SK-N-SH treated with all-trans-retinoic acid at 6 μM for 48 hours (cell line): ENCODE data around the gene TBC1D16.

Experiments used
- ATAC-seq: fragments of 200-7000 bp; cut with Tn5 transposase; 3 replicates; pipeline ENCODE4 v1.9.1; 2020; ENCODE audit warnings: mild to moderate bottlenecking, moderate library complexity
- ARNTL ChIP-seq: fragments of 450-650 bp; formaldehyde crosslinking; IDR thresholded peaks from 2 replicates; pipeline ENCODE4 v1.5.0; 2020; ENCODE audit warnings: low read depth, mild to moderate bottlenecking, moderate library complexity, borderline replicate concordance
- BACH2 ChIP-seq: fragments of 250-450 bp; sonication (Bioruptor Pico); IDR thresholded peaks from 2 replicates; pipeline ENCODE4 v1.9.0; 2021; ENCODE audit warnings: mild to moderate bottlenecking, borderline replicate concordance
- CSDC2 ChIP-seq: fragments of 250-450 bp; sonication (Bioruptor Pico); IDR thresholded peaks from 2 replicates; pipeline ENCODE4 v1.5.0; 2020; ENCODE audit warnings: mild to moderate bottlenecking, moderate library complexity
- CSRNP3 ChIP-seq: fragments of 250-450 bp; sonication (Bioruptor Pico); IDR thresholded peaks from 2 replicates; pipeline ENCODE4 v1.5.1; 2021; ENCODE audit warnings: mild to moderate bottlenecking, moderate library complexity
- ESRRG ChIP-seq: fragments of 250-450 bp; sonication (Bioruptor Pico); IDR thresholded peaks from 2 replicates; pipeline ENCODE4 v1.6.1; 2021; ENCODE audit warnings: mild to moderate bottlenecking
- GLIS3 ChIP-seq: fragments of 250-450 bp; sonication (Bioruptor Pico); IDR thresholded peaks from 2 replicates; pipeline ENCODE4 v1.5.0; 2020; ENCODE audit warnings: mild to moderate bottlenecking, moderate library complexity
- ISL1 ChIP-seq: fragments of 250-450 bp; sonication (Bioruptor Pico); IDR thresholded peaks from 2 replicates; pipeline ENCODE4 v2.1.2; 2022; ENCODE audit warnings: mild to moderate bottlenecking, moderate library complexity
- OSR1 ChIP-seq: fragments of 250-450 bp; sonication (Bioruptor Pico); IDR thresholded peaks from 2 replicates; pipeline ENCODE4 v1.8.0; 2022; ENCODE audit warnings: moderate library complexity, mild to moderate bottlenecking, inconsistent platforms
- PPARA ChIP-seq: fragments of 250-450 bp; sonication (Bioruptor Pico); IDR thresholded peaks from 2 replicates; pipeline ENCODE4 v1.5.0; 2020; ENCODE audit warnings: mild to moderate bottlenecking, borderline replicate concordance
- RARB ChIP-seq: fragments of 250-450 bp; sonication (Bioruptor Pico); IDR thresholded peaks from 2 replicates; pipeline ENCODE4 v1.8.0; 2021; ENCODE audit warnings: mild to moderate bottlenecking, moderate library complexity
- SNAI2 ChIP-seq: fragments of 250-450 bp; sonication (Bioruptor Pico); IDR thresholded peaks from 2 replicates; pipeline ENCODE4 v1.5.0; 2020; ENCODE audit warnings: mild to moderate bottlenecking, moderate library complexity
- TOX ChIP-seq: fragments of 250-450 bp; sonication (Bioruptor Pico); IDR thresholded peaks from 2 replicates; pipeline ENCODE4 v1.8.0; 2021; ENCODE audit warnings: mild to moderate bottlenecking, moderate library complexity, borderline replicate concordance
- ZFP3 ChIP-seq: fragments of 250-450 bp; sonication (Bioruptor Pico); IDR thresholded peaks from 2 replicates; pipeline ENCODE4 v1.5.0; 2020; ENCODE audit warnings: mild to moderate bottlenecking, moderate library complexity
- ZFP30 ChIP-seq: fragments of 450-650 bp; formaldehyde crosslinking; IDR thresholded peaks from 2 replicates; pipeline ENCODE4 v1.5.0; 2022; ENCODE audit warnings: mild to moderate bottlenecking, moderate library complexity
- ZNF565 ChIP-seq: fragments of 450-650 bp; formaldehyde crosslinking; conservative IDR thresholded peaks from 2 replicates; pipeline ENCODE4 v1.5.0; 2020; ENCODE audit warnings: low read depth, mild to moderate bottlenecking, moderate library complexity
- ZNF70 ChIP-seq: fragments of 450-650 bp; formaldehyde crosslinking; IDR thresholded peaks from 2 replicates; pipeline ENCODE4 v1.5.0; 2020; ENCODE audit warnings: mild to moderate bottlenecking, moderate library complexity
- ZNF8 ChIP-seq: fragments of 450-650 bp; formaldehyde crosslinking; IDR thresholded peaks from 2 replicates; pipeline ENCODE4 v1.5.0; 2020; ENCODE audit warnings: mild to moderate bottlenecking, moderate library complexity
- TF ChIP-seq, protein P1 (sequence below): fragments of 250-450 bp; sonication (Bioruptor Pico); IDR thresholded peaks from 2 replicates; pipeline ENCODE4 v1.8.0; 2020; ENCODE audit warnings: mild to moderate bottlenecking, moderate library complexity, borderline replicate concordance
- TF ChIP-seq, protein P2 (sequence below): fragments of 250-450 bp; sonication (Bioruptor Pico); IDR thresholded peaks from 2 replicates; pipeline ENCODE4 v1.5.1; 2020; ENCODE audit warnings: low read depth, mild to moderate bottlenecking, moderate library complexity
- TF ChIP-seq, protein P3 (sequence below): fragments of 250-450 bp; sonication (Bioruptor Pico); IDR thresholded peaks from 2 replicates; pipeline ENCODE4 v1.8.0; 2021; ENCODE audit warnings: low read depth, mild to moderate bottlenecking, moderate library complexity, borderline replicate concordance

The TBC1D16 gene

DNA sequence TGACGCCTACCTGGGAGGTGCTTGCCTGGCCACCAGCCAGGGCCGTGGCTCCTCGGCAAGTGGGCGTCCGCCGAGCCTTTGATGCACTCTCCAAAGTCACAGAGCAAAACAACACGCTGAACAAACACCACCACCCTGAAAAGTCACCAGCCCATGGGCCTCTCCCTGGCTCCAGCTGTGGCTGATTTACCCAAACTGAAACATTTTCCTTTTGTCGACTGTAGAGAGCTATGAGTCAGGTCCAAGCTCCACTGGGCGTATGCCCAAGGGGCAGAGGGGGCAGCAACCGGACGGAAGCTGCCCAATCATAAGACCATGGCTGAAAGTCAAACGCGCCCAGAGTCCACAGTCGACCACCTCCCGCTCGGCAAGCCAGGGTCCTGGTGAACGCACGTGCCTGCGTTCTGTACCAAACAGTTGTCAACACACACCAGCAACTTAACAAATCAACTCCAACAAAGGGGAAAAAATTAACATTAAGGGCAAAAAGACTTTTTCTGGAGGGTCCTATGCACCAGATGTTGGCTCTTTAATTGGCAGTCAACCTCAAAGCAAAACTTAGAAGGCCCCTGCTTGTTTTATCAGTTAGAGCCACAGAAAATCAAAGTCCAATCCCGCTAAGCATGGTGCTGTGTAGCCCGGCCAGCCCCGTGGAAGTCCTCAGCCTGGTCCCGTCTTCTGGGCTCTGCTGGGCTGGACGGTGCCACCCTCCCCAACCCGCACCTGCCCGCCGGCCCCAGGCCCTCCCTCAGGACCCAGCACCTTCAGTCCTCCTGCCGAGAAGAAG is 47.3 kb downstream of the TBC1D16 start:
- peak; percentile 66 for ATAC-seq
- TF ChIP-seq OSR1 (CRISPR knock-in tag) (no peak), ZFP30 (CRISPR knock-in tag) (no peak), ZFP3 (CRISPR knock-in tag) (no peak), ZNF8 (CRISPR knock-in tag) (no peak), TOX (CRISPR knock-in tag) (no peak), BACH2 (CRISPR knock-in tag) (no peak), ZNF70 (no peak)
- TF ChIP-seq, protein P1, sequence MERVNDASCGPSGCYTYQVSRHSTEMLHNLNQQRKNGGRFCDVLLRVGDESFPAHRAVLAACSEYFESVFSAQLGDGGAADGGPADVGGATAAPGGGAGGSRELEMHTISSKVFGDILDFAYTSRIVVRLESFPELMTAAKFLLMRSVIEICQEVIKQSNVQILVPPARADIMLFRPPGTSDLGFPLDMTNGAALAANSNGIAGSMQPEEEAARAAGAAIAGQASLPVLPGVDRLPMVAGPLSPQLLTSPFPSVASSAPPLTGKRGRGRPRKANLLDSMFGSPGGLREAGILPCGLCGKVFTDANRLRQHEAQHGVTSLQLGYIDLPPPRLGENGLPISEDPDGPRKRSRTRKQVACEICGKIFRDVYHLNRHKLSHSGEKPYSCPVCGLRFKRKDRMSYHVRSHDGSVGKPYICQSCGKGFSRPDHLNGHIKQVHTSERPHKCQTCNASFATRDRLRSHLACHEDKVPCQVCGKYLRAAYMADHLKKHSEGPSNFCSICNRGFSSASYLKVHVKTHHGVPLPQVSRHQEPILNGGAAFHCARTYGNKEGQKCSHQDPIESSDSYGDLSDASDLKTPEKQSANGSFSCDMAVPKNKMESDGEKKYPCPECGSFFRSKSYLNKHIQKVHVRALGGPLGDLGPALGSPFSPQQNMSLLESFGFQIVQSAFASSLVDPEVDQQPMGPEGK (CRISPR knock-in tag), result no peak
- TF ChIP-seq, protein P2, sequence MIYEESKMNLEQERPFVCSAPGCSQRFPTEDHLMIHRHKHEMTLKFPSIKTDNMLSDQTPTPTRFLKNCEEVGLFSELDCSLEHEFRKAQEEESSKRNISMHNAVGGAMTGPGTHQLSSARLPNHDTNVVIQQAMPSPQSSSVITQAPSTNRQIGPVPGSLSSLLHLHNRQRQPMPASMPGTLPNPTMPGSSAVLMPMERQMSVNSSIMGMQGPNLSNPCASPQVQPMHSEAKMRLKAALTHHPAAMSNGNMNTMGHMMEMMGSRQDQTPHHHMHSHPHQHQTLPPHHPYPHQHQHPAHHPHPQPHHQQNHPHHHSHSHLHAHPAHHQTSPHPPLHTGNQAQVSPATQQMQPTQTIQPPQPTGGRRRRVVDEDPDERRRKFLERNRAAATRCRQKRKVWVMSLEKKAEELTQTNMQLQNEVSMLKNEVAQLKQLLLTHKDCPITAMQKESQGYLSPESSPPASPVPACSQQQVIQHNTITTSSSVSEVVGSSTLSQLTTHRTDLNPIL (CRISPR knock-in tag), result no peak

DNA sequence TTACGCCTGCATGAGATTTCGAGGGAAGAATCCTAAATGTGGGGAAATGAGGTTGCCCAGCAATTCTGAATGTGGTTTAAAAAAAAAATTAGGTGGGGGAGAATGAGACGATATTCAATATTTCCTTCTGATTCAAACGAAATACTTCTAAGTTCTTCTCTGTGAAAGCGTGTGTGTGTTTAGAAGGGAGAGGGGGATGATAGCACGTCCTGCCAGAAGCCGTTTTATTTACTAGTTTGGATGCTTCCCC is 47.8 kb downstream of the TBC1D16 start:
- TF ChIP-seq, protein P3, sequence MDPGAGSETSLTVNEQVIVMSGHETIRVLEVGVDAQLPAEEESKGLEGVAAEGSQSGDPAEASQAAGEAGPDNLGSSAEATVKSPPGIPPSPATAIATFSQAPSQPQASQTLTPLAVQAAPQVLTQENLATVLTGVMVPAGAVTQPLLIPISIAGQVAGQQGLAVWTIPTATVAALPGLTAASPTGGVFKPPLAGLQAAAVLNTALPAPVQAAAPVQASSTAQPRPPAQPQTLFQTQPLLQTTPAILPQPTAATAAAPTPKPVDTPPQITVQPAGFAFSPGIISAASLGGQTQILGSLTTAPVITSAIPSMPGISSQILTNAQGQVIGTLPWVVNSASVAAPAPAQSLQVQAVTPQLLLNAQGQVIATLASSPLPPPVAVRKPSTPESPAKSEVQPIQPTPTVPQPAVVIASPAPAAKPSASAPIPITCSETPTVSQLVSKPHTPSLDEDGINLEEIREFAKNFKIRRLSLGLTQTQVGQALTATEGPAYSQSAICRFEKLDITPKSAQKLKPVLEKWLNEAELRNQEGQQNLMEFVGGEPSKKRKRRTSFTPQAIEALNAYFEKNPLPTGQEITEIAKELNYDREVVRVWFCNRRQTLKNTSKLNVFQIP, result no peak
- TF ChIP-seq ZNF565 (no peak), ARNTL (CRISPR knock-in tag) (no peak), OSR1 (CRISPR knock-in tag) (no peak), BACH2 (CRISPR knock-in tag) (no peak), PPARA (CRISPR knock-in tag) (no peak), CSDC2 (CRISPR knock-in tag) (no peak), ZNF8 (CRISPR knock-in tag) (no peak), ISL1 (CRISPR knock-in tag) (no peak), TOX (CRISPR knock-in tag) (no peak), ZNF70 (no peak), RARB (CRISPR knock-in tag) (no peak), ESRRG (CRISPR knock-in tag) (no peak), ZFP3 (CRISPR knock-in tag) (no peak), GLIS3 (CRISPR knock-in tag) (no peak), SNAI2 (CRISPR knock-in tag) (no peak)
- TF ChIP-seq, protein P2 (CRISPR knock-in tag), result no peak
- ATAC-seq, result no peak

DNA sequence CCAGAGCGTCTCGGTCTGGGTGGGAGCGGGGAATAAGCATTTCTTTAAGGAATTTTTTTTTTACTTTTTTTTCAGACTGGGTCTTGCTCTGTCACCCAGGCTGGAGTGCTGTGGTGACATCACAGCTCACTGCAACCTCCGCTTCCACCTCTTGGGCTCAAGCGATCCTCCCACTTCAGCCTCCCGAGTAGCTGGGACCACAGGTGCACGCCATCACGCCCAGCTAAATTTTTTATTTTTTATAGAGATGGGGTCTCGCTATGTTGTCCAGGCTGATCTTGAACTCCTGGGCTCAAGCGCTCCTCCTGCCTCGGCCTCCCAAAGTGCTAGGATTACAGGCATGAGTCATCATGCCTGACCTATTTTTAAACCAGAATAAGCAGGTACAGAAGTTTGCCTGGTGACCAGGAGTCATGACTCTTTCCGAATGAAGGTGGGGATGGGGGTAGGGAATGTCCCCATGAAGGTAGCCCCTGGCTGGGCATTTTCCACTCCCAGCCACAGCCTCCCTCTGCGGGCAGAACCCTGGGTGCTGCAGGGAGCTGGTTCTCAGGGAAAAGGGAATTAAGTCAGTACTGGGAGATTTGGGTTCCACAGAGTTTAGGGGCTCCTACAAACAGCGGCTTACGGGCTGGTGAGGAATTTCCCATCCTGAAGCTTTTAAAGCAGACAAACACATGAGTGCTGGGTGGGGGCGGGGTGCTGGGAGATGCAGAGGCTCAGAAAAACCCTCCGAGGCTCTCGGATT is 48.3 kb downstream of the TBC1D16 start:
- no peak for ATAC-seq
- TF ChIP-seq CSRNP3 (CRISPR knock-in tag) (no peak), ESRRG (CRISPR knock-in tag) (no peak)
- TF ChIP-seq, protein P3, result no peak
- TF ChIP-seq, all 23 proteins: peak for 0
